HG03457 (cell line): ENCODE data around the gene AMPD2.

Experiments used
- ATAC-seq: cut with Tn5 transposase; IDR thresholded peaks from one replicate; pipeline ENCODE4 v1.9.1; 2021; ENCODE audit warnings: moderate number of reproducible peaks; ENCODE audit not compliant: unreplicated experiment

Gene AMPD2

GRCh38 chr1:109619576-109620400, at the start of gene AMPD2, which contains the start of gene GNAT2:
AMPD2 (plus strand) TSS chr1:109619837; CDS start chr1:109621176, 1,339 bp downstream.
GNAT2 (minus strand) TSS chr1:109619616; CDS start chr1:109612870, 6,746 bp downstream.
- ATAC-seq = no peak

GRCh38 chr1:109570414-109570813, 49.2 kb upstream of the AMPD2 start:
- ATAC-seq = no peak

GRCh38 chr1:109573785-109574184, 45.9 kb upstream of the AMPD2 start:
- no peak for ATAC-seq

GRCh38 chr1:109578947-109579443, 40.6 kb upstream of the AMPD2 start:
- no peak for ATAC-seq

- ATAC-seq = no peak
These were observed 40.1 kb upstream of the AMPD2 start for GRCh38 chr1:109579491-109579890.

GRCh38 chr1:109582021-109582420, 37.6 kb upstream of the AMPD2 start:
- ATAC-seq = no peak

GRCh38 chr1:109584766-109585165, 34.9 kb upstream of the AMPD2 start:
- no peak for ATAC-seq

- ATAC-seq = no peak
These were observed 33.6 kb upstream of the AMPD2 start for GRCh38 chr1:109586055-109586454.

GRCh38 chr1:109589177-109589576, 30.5 kb upstream of the AMPD2 start:
- ATAC-seq = no peak

GRCh38 chr1:109589679-109590078, 30.0 kb upstream of the AMPD2 start:
- no peak for ATAC-seq

- no peak for ATAC-seq
These were observed 26.7 kb upstream of the AMPD2 start for GRCh38 chr1:109592916-109593315.

GRCh38 chr1:109595531-109595930, 24.1 kb upstream of the AMPD2 start:
- no peak for ATAC-seq

GRCh38 chr1:109598156-109598555, 21.5 kb upstream of the AMPD2 start:
- ATAC-seq = no peak

- no peak for ATAC-seq
These were observed 21.0 kb upstream of the AMPD2 start for GRCh38 chr1:109598655-109599054.

GRCh38 chr1:109603229-109603628, 16.4 kb upstream of the AMPD2 start:
- ATAC-seq = no peak

GRCh38 chr1:109605381-109605780, 14.3 kb upstream of the AMPD2 start:
- no peak for ATAC-seq

- ATAC-seq = no peak
These were observed 9.8 kb upstream of the AMPD2 start for GRCh38 chr1:109609881-109610280.

- no peak for ATAC-seq
These were observed 8.9 kb upstream of the AMPD2 start for GRCh38 chr1:109610609-109611307.

GRCh38 chr1:109611308-109611990, 8.2 kb upstream of the AMPD2 start:
- ATAC-seq = no peak

GRCh38 chr1:109613361-109614147, 6.1 kb upstream of the AMPD2 start:
- no peak for ATAC-seq

- ATAC-seq = no peak
These were observed 3.8 kb upstream of the AMPD2 start for GRCh38 chr1:109615879-109616278.
